ENCODE data around the gene ABCF2.

- TF ChIP-seq POLR2A (IDR thresholded peaks at IDR 0.05): peak in 1 of 2 donors; percentile 11
- TF ChIP-seq CTCF (IDR thresholded peaks at IDR 0.05): no peak
Observed at GRCh38 chr7:151249034-151249731, 22.2 kb upstream of the ABCF2 start.

Data from heart left ventricle (tissue), 13 donors.